H1 (cell line): ENCODE data around the gene BABAM2. TPM values are rescaled to one million over a fixed set of nuclear protein-coding genes. Genes with fewer than 3 reads are reported as not detected.

Experiments
- CTCF ChIA-PET: fragments of 300-600 bp; sonication (Branson Sonifier 250); formaldehyde crosslinking; loops from one replicate; lab custom pipeline; 2021; ENCODE audit not compliant: partially characterized antibody; lab: Charles Lee
- POLR2A ChIA-PET: fragments of 300-600 bp; sonication (Branson Sonifier 250); formaldehyde crosslinking; loops from one replicate; lab custom pipeline; 2021; ENCODE audit warnings: inconsistent platforms; ENCODE audit not compliant: partially characterized antibody; lab: Charles Lee
- DNase-seq, 2 experiments: peaks; one replicate each; pipeline versions ENCODE4 v3.0.0 to v3.0.0-alpha.2; 2010 to 2022; ENCODE audit warnings: low spot score in 2 of 2, low read depth in 1 of 2, mixed read lengths in 1 of 2
- FAIRE-seq: peaks from 2 replicates; lab custom pipeline; 2011; peaks lifted over from hg19 to GRCh38; lab: Jason Lieb, UNC
- H2AFZ ChIP-seq: 2 replicates; pipeline ENCODE4 v1.8.1; 2012; ENCODE audit warnings: low read length, inconsistent platforms
- H2AK5ac ChIP-seq: 2 replicates; pipeline ENCODE4 v1.6.1; 2013; ENCODE audit warnings: low read depth, low read length
- H2BK120ac ChIP-seq: replicated peaks from 2 replicates; pipeline ENCODE3; 2013; ENCODE audit warnings: low read depth, low read length, inconsistent platforms
- H2BK12ac ChIP-seq: 2 replicates; pipeline ENCODE4 v1.6.1; 2013; ENCODE audit warnings: low read depth, low read length
- H2BK15ac ChIP-seq: 2 replicates; pipeline ENCODE4 v1.6.1; 2013; ENCODE audit warnings: low read length
- H2BK20ac ChIP-seq: 2 replicates; pipeline ENCODE4 v1.6.1; 2013; ENCODE audit warnings: low read length
- H2BK5ac ChIP-seq: 2 replicates; pipeline ENCODE4 v1.6.1; 2013; ENCODE audit warnings: low read depth, low read length
- H3K14ac ChIP-seq: 2 replicates; pipeline ENCODE4 v1.6.1; 2013; ENCODE audit warnings: inconsistent platforms; ENCODE audit not compliant: insufficient read length
- H3K18ac ChIP-seq: 2 replicates; pipeline ENCODE4 v1.6.1; 2013; ENCODE audit warnings: low read length; ENCODE audit errors: extremely low read depth
- H3K23ac ChIP-seq: 2 replicates; pipeline ENCODE4 v1.6.1; 2013; ENCODE audit warnings: inconsistent platforms; ENCODE audit not compliant: insufficient read length
- H3K23me2 ChIP-seq: 2 replicates; pipeline ENCODE4 v1.6.1; 2013; ENCODE audit warnings: low read depth, low read length
- H3K27ac ChIP-seq: 2 replicates; pipeline ENCODE4 v1.6.1; 2011; ENCODE audit warnings: low read depth, low read length, inconsistent platforms
- H3K27me3 ChIP-seq, 4 experiments: replicated peaks in 1 of 4; 1 replicate in 1 of 4; 2 replicates in 3 of 4; pipeline versions ENCODE4 v1.6.1 to v1.8.1; 2011 to 2013; ENCODE audit warnings: low read length in 3 of 4, mild to moderate bottlenecking in 3 of 4, inconsistent platforms in 2 of 4, mixed read lengths in 2 of 4, moderate library complexity in 1 of 4; ENCODE audit not compliant: control insufficient read depth in 3 of 4, insufficient read depth in 3 of 4; ENCODE audit errors: extremely low read depth in 1 of 4
- H3K36me3 ChIP-seq, 4 experiments: 2 replicates each; pipeline versions ENCODE4 v1.6.1 to v1.8.1; 2011 to 2013; ENCODE audit warnings: mild to moderate bottlenecking in 4 of 4, low read length in 3 of 4, moderate library complexity in 2 of 4, control low read depth in 1 of 4, inconsistent platforms in 1 of 4; ENCODE audit not compliant: insufficient read depth in 4 of 4, control insufficient read depth in 2 of 4
- H3K4ac ChIP-seq: replicated peaks from 2 replicates; pipeline ENCODE3; 2013; ENCODE audit warnings: low read length, low read depth, mixed read lengths, inconsistent platforms; ENCODE audit not compliant: insufficient read length
- H3K4me1 ChIP-seq, 4 experiments: replicated peaks in 1 of 4; 1 replicate in 1 of 4; 2 replicates in 3 of 4; pipeline versions ENCODE4 v1.6.1 to v1.8.1; 2011 to 2013; ENCODE audit warnings: low read length in 3 of 4, inconsistent platforms in 2 of 4, mixed read lengths in 1 of 4; ENCODE audit not compliant: insufficient read depth in 4 of 4, control insufficient read depth in 3 of 4
- H3K4me2 ChIP-seq, 2 experiments: 2 replicates each; pipeline versions ENCODE4 v1.6.1 to v1.8.1; 2011 to 2013; ENCODE audit warnings: low read depth in 2 of 2, low read length in 2 of 2, control low read depth in 1 of 2, inconsistent platforms in 1 of 2, mild to moderate bottlenecking in 1 of 2; ENCODE audit not compliant: insufficient read depth in 1 of 2
- H3K4me3 ChIP-seq, 4 experiments: fragments of 200-600, 300-600 bp in 1 of 4; sonication (generic), shearing (Covaris generic), sonication (Bioruptor Twin) in 1 of 4; 2 replicates each; pipeline versions ENCODE4 v1.5.1 to v1.8.1; 2011 to 2016; ENCODE audit warnings: low read length in 4 of 4, low read depth in 3 of 4, control low read depth in 2 of 4, inconsistent platforms in 2 of 4, mild to moderate bottlenecking in 2 of 4, mixed read lengths in 1 of 4, moderate library complexity in 1 of 4; ENCODE audit not compliant: insufficient read depth in 2 of 4; ENCODE audit errors: extremely low read depth in 1 of 4
- H3K56ac ChIP-seq: replicated peaks from 2 replicates; pipeline ENCODE3; 2013; ENCODE audit warnings: low read depth, mild to moderate bottlenecking, mixed read lengths, low read length, inconsistent platforms; ENCODE audit not compliant: insufficient read length
- H3K79me1 ChIP-seq: 2 replicates; pipeline ENCODE4 v1.6.1; 2013; ENCODE audit warnings: low read depth, low read length, control low read depth
- H3K79me2 ChIP-seq, 2 experiments: 2 replicates each; pipeline versions ENCODE4 v1.6.1 to v1.8.1; 2012 to 2013; ENCODE audit warnings: low read length in 2 of 2, mild to moderate bottlenecking in 2 of 2, inconsistent platforms in 1 of 2; ENCODE audit not compliant: insufficient read depth in 2 of 2, control insufficient read depth in 1 of 2
- H3K9ac ChIP-seq, 4 experiments: replicated peaks in 1 of 4; 1 replicate in 1 of 4; 2 replicates in 3 of 4; pipeline versions ENCODE4 v1.6.1 to v1.8.1; 2011 to 2013; ENCODE audit warnings: low read depth in 3 of 4, low read length in 3 of 4, control low read depth in 2 of 4, mild to moderate bottlenecking in 2 of 4, moderate library complexity in 2 of 4, inconsistent platforms in 1 of 4; ENCODE audit errors: extremely low read depth in 1 of 4
- H3K9me3 ChIP-seq, 2 experiments: 2 replicates each; pipeline versions ENCODE4 v1.6.1 to v1.8.1; 2012 to 2013; ENCODE audit warnings: mild to moderate bottlenecking in 2 of 2, moderate library complexity in 2 of 2, control low read depth in 1 of 2, inconsistent platforms in 1 of 2, low read depth in 1 of 2, low read length in 1 of 2, mixed read lengths in 1 of 2; ENCODE audit not compliant: insufficient read depth in 2 of 2
- H4K20me1 ChIP-seq, 2 experiments: replicated peaks in 1 of 2; 2 replicates each; pipeline versions ENCODE3 to v1.8.1; 2011 to 2013; ENCODE audit warnings: inconsistent platforms in 2 of 2, low read length in 2 of 2, mild to moderate bottlenecking in 1 of 2; ENCODE audit not compliant: insufficient read depth in 2 of 2, control insufficient read depth in 1 of 2
- H4K5ac ChIP-seq: 2 replicates; pipeline ENCODE4 v1.6.1; 2013; ENCODE audit warnings: low read length, low read depth, mixed read lengths, inconsistent platforms; ENCODE audit not compliant: insufficient read length
- H4K8ac ChIP-seq: 2 replicates; pipeline ENCODE4 v1.8.0; 2013; ENCODE audit warnings: mild to moderate bottlenecking, moderate library complexity, low read length, inconsistent platforms; ENCODE audit not compliant: insufficient read depth; ENCODE audit errors: extremely low read depth
- H4K91ac ChIP-seq: replicated peaks from 2 replicates; pipeline ENCODE3; 2013; ENCODE audit warnings: low read length, mixed read lengths, inconsistent platforms; ENCODE audit not compliant: insufficient read length
- GTF2F1 ChIP-seq: IDR thresholded peaks from 2 replicates; pipeline ENCODE4 v1.6.1; 2012; ENCODE audit warnings: low read depth, low read length, improper control_type of control experiment, borderline replicate concordance
- TAF1 ChIP-seq: IDR thresholded peaks from 2 replicates; pipeline ENCODE4 v1.6.1; 2011; ENCODE audit warnings: mild to moderate bottlenecking, low read depth, low read length
- WGBS, 2 experiments: shearing (Covaris generic) in 1 of 2; methylation state at CpG; one replicate each; pipeline versions ENCODE4 v1.1.6 to v1.1.7; 2013 to 2015; ENCODE audit warnings: low lambda C conversion rate in 2 of 2, mixed read lengths in 2 of 2, inconsistent platforms in 1 of 2, low coverage in 1 of 2, missing lambda C conversion rate in 1 of 2; ENCODE audit not compliant: insufficient replicate concordance in 2 of 2, insufficient coverage in 1 of 2, insufficient read length in 1 of 2; ENCODE audit errors: extremely low coverage in 1 of 2, missing lambda C conversion rate in 1 of 2; 5-methylcytosine and 5-hydroxymethylcytosine counted together
- polyA plus RNA-seq, 7 experiments: library from polyadenylated mRNA; depleted of rRNA in 3 of 7; stranded (reverse) in 5 of 7; unstranded in 2 of 7; fragments of >200 nt in 5 of 7; fragments of 200-250 nt in 2 of 7; gene quantifications; 1 replicate in 5 of 7; 2 replicates in 1 of 7; 4 replicates in 1 of 7; pipeline versions ENCODE4 v1.2.1 to v1.2.3, GENCODE V29; 2011 to 2013; ENCODE audit warnings: missing spikeins in 2 of 7, mixed read lengths in 2 of 7
- total RNA-seq: library from RNA; stranded (reverse); fragmentation: NEBNext Ultra II Directional; extraction: Animal tissue kit (Norgen Biotek cat#: 25700); gene quantifications from 2 replicates; pipeline ENCODE4 v1.2.1, GENCODE V29; 2021

The BABAM2 gene
- total and polyA plus RNA-seq, 2 of the 8 experiments (the other 6 are each of a cell fraction or from before 2014, with no cell fraction given): 15.8 to 20.9 TPM

DNA sequence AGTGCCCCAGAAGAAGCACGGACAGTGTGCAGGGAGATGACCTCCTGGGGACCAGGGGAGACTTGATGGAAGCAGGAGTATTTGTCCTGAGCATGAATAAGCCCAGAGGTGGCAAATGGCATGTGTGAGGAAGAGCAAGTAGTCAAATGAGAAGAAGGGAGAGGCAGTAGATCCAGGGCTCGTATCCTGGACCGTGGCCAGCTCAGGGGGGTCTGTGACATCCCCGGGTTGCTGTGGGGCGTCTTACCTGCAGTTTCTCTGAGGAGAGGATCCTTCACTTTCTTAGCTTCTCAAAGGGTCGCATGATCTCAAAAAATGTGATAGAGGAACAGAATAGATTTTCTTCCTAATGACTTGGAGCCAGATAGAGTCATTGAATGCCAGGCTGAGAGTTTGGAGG is 445.1 kb downstream of the BABAM2 start:
- FAIRE-seq: no peak
- DNase-seq: no peak
- Histone ChIP-seq H3K4ac (no peak overlapping the region), H3K36me3 (no peaks in the 10 kb centered on the region), H3K23me2 (no peaks in the 10 kb centered on the region), H3K27ac (no peak overlapping the region), H2BK12ac (no peak overlapping the region), H3K27me3 (no peaks in the 10 kb centered on the region; a peak in 1 of 7 replicates), H3K79me1 (no peaks in the 10 kb centered on the region), H2BK5ac (no peak overlapping the region), H3K9me3 (no peaks in the 10 kb centered on the region), H2BK20ac (no peak overlapping the region), H4K5ac (no peak overlapping the region), H3K23ac (no peak overlapping the region), H4K20me1 (no peaks in the 10 kb centered on the region), H4K91ac (no peak overlapping the region), H3K18ac (no peak overlapping the region), H3K4me1 (no peaks in the 10 kb centered on the region), H3K14ac (no peak overlapping the region), H2BK120ac (no peak overlapping the region), H3K9ac (no peak overlapping the region), H3K56ac (no peak overlapping the region), H2AK5ac (no peak overlapping the region), H3K4me3 (no peak overlapping the region), H2AFZ (no peak overlapping the region), H3K79me2 (no peaks in the 10 kb centered on the region), H4K8ac (no peak overlapping the region), H3K4me2 (no peak overlapping the region), H2BK15ac (no peak overlapping the region)
- 95% methylated on average over 6 of the region's 6 CpGs; no CpG with 5 or more reads in 1 of the 2 experiments for WGBS, 2 experiments
- POLR2A ChIA-PET: no interaction called here
- CTCF ChIA-PET: no interaction called here
- TF ChIP-seq TAF1: no peak
- TF ChIP-seq GTF2F1: no peak
